Measurements from ENCODE around the gene GAREM1. TPM values are rescaled to one million over a fixed set of nuclear protein-coding genes. Genes with fewer than 3 reads are reported as not detected.
"Not testable (repeated sequence)": the region's sequence is repeated elsewhere in the genome, so short reads cannot be mapped to it uniquely, and the experiment has no call there.

GAREM1 gene
- total RNA-seq, 1 experiment from 2014 or later: 0.11 TPM

DNA sequence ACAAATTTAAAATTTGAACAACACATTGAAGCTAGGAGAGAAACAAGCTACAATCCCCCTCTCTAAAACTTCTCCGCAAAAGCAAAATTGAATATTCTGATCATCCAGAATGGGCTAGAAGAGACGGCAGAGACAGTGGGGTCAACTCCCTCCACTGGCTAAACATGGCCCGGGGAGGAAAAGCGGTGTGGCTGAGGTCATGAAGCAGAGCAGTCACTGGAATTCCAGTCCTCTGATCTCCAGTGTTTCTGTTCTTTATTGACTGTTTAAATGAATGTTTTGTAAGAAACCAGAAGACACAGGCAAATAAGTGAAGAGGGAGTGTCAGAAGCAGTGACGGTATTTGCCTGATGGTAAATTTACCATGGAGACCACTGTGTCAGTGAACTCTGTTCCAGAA, 116.2 kb downstream of the GAREM1 start:
- Histone ChIP-seq H3K9me3 (ENCODE audit: low read length) (no peaks in the 10 kb centered on the region), H3K27ac (ENCODE audit: low read length) (no peak overlapping the region), H4K20me1 (ENCODE audit: insufficient read depth, low read depth, low read length) (no peaks in the 10 kb centered on the region), H3K27me3 (ENCODE audit: low read length) (no peaks in the 10 kb centered on the region; the same call in 1 of the 2 replicates), H3K4me1 (ENCODE audit: low read length) (no peaks in the 10 kb centered on the region), H3K4me2 (ENCODE audit: low read depth, low read length, poor library complexity, severe bottlenecking) (no peak overlapping the region), H3K9me2 (replicated peaks; ENCODE audit: insufficient read depth, low read length) (no peaks in the 10 kb centered on the region), H3K4me3 (ENCODE audit: low read length) (no peak overlapping the region), H3K79me2 (ENCODE audit: low read length) (no peaks in the 10 kb centered on the region), H2AFZ (ENCODE audit: low read length) (no peak overlapping the region), H3K9ac (ENCODE audit: low read length) (no peak overlapping the region), H3K36me3 (ENCODE audit: insufficient read depth, low read length) (no peaks in the 10 kb centered on the region)
- no peak for DNase-seq

DNA sequence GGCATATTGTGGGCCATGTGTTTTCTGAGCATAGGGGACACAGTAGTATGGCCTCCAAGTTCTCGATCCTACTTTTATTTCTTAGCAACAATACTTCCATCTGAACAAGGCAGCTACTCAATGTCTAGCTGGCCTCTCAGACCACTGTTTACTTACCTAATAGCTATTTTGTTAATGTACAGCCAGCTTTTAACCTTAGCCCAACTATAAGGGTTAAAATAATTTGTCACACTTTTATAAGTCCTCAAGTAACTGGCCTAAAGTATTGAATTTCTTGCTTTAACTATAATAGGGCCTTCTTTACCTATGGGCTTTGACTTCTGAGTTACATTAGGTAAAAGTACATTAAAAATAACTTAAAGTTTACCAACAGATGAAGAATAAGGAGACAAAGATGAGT, 117.4 kb downstream of the GAREM1 start:
- Histone ChIP-seq H4K20me1 (ENCODE audit: insufficient read depth, low read depth, low read length) (no peaks in the 10 kb centered on the region), H3K4me2 (ENCODE audit: low read depth, low read length, poor library complexity, severe bottlenecking) (no peak overlapping the region), H3K9me3 (ENCODE audit: low read length) (no peaks in the 10 kb centered on the region), H3K4me3 (ENCODE audit: low read length) (no peak overlapping the region), H2AFZ (ENCODE audit: low read length) (no peak overlapping the region), H3K9me2 (replicated peaks; ENCODE audit: insufficient read depth, low read length) (no peaks in the 10 kb centered on the region), H3K4me1 (ENCODE audit: low read length) (no peaks in the 10 kb centered on the region), H3K36me3 (ENCODE audit: insufficient read depth, low read length) (no peaks in the 10 kb centered on the region), H3K27me3 (ENCODE audit: low read length) (no peaks in the 10 kb centered on the region; the same call in 1 of the 2 replicates), H3K9ac (ENCODE audit: low read length) (no peak overlapping the region), H3K79me2 (ENCODE audit: low read length) (no peaks in the 10 kb centered on the region), H3K27ac (ENCODE audit: low read length) (no peak overlapping the region)
- no peak for DNase-seq

DNA sequence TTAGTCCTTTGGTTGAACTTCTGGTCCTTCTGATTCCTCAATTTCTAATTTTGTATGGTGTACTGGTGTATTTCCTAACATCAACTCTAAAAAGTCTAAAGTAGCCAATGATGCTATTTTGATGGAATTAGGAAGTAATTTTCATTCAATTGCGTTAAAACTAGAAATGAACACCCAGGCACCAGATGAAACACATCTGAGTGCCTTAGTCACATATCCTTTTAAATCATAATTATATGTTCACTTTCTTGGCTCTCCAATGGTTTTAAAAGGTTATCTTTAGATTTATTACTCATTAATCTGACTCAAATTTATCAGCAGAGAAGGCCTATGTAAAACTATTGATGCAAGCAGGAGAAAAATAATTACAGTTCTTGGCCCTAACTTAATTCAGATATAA, 119.7 kb downstream of the GAREM1 start:
- no peak overlapping the region for H3K9ac ChIP-seq (ENCODE audit: low read length)
- no peaks in the 10 kb centered on the region for H3K9me2 ChIP-seq (replicated peaks; ENCODE audit: insufficient read depth, low read length)
- H2AFZ ChIP-seq (ENCODE audit: low read length): no peak overlapping the region
- H3K4me1 ChIP-seq (ENCODE audit: low read length): peaks cover 4% of the 10 kb centered on the region; the same call in 1 of the 2 replicates
- no peaks in the 10 kb centered on the region for H4K20me1 ChIP-seq (ENCODE audit: insufficient read depth, low read depth, low read length)
- no peaks in the 10 kb centered on the region for H3K79me2 ChIP-seq (ENCODE audit: low read length)
- H3K4me3 ChIP-seq (ENCODE audit: low read length): no peak overlapping the region
- H3K4me2 ChIP-seq (ENCODE audit: low read depth, low read length, poor library complexity, severe bottlenecking): no peak overlapping the region
- no peaks in the 10 kb centered on the region; the same call in 1 of the 2 replicates for H3K27me3 ChIP-seq (ENCODE audit: low read length)
- no peak for DNase-seq
- H3K36me3 ChIP-seq (ENCODE audit: insufficient read depth, low read length): no peaks in the 10 kb centered on the region
- H3K9me3 ChIP-seq (ENCODE audit: low read length): no peaks in the 10 kb centered on the region
- H3K27ac ChIP-seq (ENCODE audit: low read length): no peak overlapping the region

DNA sequence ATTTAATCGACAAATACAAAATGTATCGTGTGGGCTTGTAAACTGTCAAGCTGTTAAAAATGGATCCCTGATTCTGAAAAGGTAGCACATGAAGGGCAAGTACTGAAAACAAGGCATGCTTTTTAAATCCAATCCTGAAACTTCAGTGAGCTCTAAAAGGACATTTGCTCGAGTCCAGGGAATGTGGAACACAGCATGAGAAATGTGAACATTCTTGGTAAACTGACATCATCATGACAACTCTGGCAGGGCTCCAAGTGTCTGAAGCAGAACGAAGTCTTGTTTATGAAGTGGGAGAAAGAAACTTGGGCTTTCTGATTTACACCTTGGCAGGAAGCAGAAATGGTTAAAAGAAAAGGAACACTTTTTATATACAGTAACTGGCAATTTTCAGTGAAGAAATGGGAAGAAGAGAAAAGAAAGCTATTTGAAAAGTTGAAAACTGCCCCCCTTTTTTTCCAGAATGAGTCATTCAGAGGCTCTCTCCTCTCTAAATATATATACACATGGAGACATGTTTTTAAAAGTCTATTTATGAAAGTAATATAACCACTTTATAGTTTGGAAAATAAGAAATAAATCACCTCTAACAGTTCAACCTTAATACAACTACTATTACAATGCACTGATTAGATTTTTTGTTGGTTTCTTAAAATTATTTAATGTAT, 120.8 kb downstream of the GAREM1 start:
- Histone ChIP-seq H3K36me3 (ENCODE audit: insufficient read depth, low read length) (no peaks in the 10 kb centered on the region), H3K4me3 (ENCODE audit: low read length) (no peak overlapping the region), H3K79me2 (ENCODE audit: low read length) (no peaks in the 10 kb centered on the region), H3K4me1 (ENCODE audit: low read length) (peaks cover 4% of the 10 kb centered on the region; the same call in 1 of the 2 replicates), H3K9me2 (replicated peaks; ENCODE audit: insufficient read depth, low read length) (no peaks in the 10 kb centered on the region), H2AFZ (ENCODE audit: low read length) (no peak overlapping the region), H3K9me3 (ENCODE audit: low read length) (no peaks in the 10 kb centered on the region), H3K27me3 (ENCODE audit: low read length) (no peaks in the 10 kb centered on the region; the same call in 1 of the 2 replicates), H3K9ac (ENCODE audit: low read length) (no peak overlapping the region), H3K4me2 (ENCODE audit: low read depth, low read length, poor library complexity, severe bottlenecking) (no peak overlapping the region), H4K20me1 (ENCODE audit: insufficient read depth, low read depth, low read length) (no peaks in the 10 kb centered on the region), H3K27ac (ENCODE audit: low read length) (no peak overlapping the region)
- DNase-seq: no peak

GRCh38 chr18:32346671-32347070, 124.0 kb downstream of the GAREM1 start:
- Histone ChIP-seq H3K9me2 (replicated peaks; ENCODE audit: insufficient read depth, low read length) (no peaks in the 10 kb centered on the region), H3K36me3 (ENCODE audit: insufficient read depth, low read length) (no peaks in the 10 kb centered on the region), H3K4me2 (ENCODE audit: low read depth, low read length, poor library complexity, severe bottlenecking) (no peak overlapping the region), H3K27me3 (ENCODE audit: low read length) (peaks cover under 1% of the 10 kb centered on the region; the same call in 1 of the 2 replicates), H3K4me3 (ENCODE audit: low read length) (no peak overlapping the region), H3K27ac (ENCODE audit: low read length) (no peak overlapping the region), H3K79me2 (ENCODE audit: low read length) (no peaks in the 10 kb centered on the region), H4K20me1 (ENCODE audit: insufficient read depth, low read depth, low read length) (no peaks in the 10 kb centered on the region), H3K4me1 (ENCODE audit: low read length) (peaks cover 4% of the 10 kb centered on the region; the same call in 1 of the 2 replicates), H2AFZ (ENCODE audit: low read length) (no peak overlapping the region), H3K9ac (ENCODE audit: low read length) (no peak overlapping the region), H3K9me3 (ENCODE audit: low read length) (no peaks in the 10 kb centered on the region)
- DNase-seq: no peak

- no peaks in the 10 kb centered on the region for H4K20me1 ChIP-seq (ENCODE audit: insufficient read depth, low read depth, low read length)
- no peaks in the 10 kb centered on the region for H3K9me2 ChIP-seq (replicated peaks; ENCODE audit: insufficient read depth, low read length)
- H3K27me3 ChIP-seq (ENCODE audit: low read length): peaks cover 3% of the 10 kb centered on the region; the same call in 1 of the 2 replicates
- DNase-seq: no peak
- no peak overlapping the region for H2AFZ ChIP-seq (ENCODE audit: low read length)
- H3K9me3 ChIP-seq (ENCODE audit: low read length): no peaks in the 10 kb centered on the region
- H3K79me2 ChIP-seq (ENCODE audit: low read length): no peaks in the 10 kb centered on the region
- no peak overlapping the region for H3K4me2 ChIP-seq (ENCODE audit: low read depth, low read length, poor library complexity, severe bottlenecking)
- no peak overlapping the region for H3K27ac ChIP-seq (ENCODE audit: low read length)
- H3K4me3 ChIP-seq (ENCODE audit: low read length): no peak overlapping the region
- no peak overlapping the region for H3K9ac ChIP-seq (ENCODE audit: low read length)
- peaks cover 4% of the 10 kb centered on the region; the same call in 1 of the 2 replicates for H3K4me1 ChIP-seq (ENCODE audit: low read length)
- no peaks in the 10 kb centered on the region for H3K36me3 ChIP-seq (ENCODE audit: insufficient read depth, low read length)
Observed at GRCh38 chr18:32343634-32344033, 127.0 kb downstream of the GAREM1 start.

DNA sequence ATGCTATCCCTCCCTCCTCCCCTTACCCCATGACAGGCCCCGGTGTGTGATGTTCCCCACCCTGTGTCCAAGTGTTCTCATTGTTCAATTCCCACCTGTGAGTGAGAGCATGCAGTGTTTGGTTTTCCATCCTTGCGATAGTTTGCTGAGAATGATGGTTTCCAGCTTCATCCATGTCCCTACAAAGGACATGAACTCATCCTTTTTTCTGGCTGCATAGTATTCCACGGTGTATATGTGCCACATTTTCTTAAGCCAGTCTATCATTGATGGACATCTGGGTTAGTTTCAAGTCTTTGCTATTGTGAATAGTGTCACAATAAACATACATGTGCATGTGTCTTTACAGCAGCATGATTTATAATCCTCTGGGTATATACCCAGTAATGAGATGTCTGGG, 129.6 kb downstream of the GAREM1 start:
- not testable (repeated sequence) for H3K27me3 ChIP-seq (ENCODE audit: low read length); H3K79me2 ChIP-seq (ENCODE audit: low read length); H3K9ac ChIP-seq (ENCODE audit: low read length); H3K9me3 ChIP-seq (ENCODE audit: low read length); H3K9me2 ChIP-seq (replicated peaks; ENCODE audit: insufficient read depth, low read length); H3K4me3 ChIP-seq (ENCODE audit: low read length); DNase-seq; H3K4me1 ChIP-seq (ENCODE audit: low read length); H4K20me1 ChIP-seq (ENCODE audit: insufficient read depth, low read depth, low read length); H2AFZ ChIP-seq (ENCODE audit: low read length); H3K4me2 ChIP-seq (ENCODE audit: low read depth, low read length, poor library complexity, severe bottlenecking); H3K36me3 ChIP-seq (ENCODE audit: insufficient read depth, low read length); H3K27ac ChIP-seq (ENCODE audit: low read length)

DNA sequence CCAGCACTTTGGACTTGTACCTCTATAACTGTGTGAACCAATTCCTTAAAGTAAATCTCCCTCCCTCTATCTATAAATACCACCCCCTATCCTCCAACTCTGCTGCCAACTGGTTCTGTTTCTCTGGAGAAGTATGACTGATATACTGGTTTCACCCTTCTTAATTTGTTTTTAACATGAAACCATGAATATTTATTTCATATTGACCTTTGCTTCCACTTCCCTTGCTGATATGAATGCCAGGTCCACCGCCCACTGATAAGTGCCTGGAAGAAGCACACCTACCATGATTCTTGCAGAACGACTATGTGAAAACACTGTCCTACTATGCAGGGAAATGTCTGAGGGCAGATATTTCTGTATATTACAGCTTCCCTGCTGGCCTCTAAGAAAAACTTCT, 131.6 kb downstream of the GAREM1 start:
- H3K4me1 ChIP-seq (ENCODE audit: low read length): no peaks in the 10 kb centered on the region
- H4K20me1 ChIP-seq (ENCODE audit: insufficient read depth, low read depth, low read length): no peaks in the 10 kb centered on the region
- H3K9me3 ChIP-seq (ENCODE audit: low read length): no peaks in the 10 kb centered on the region
- no peak overlapping the region for H3K4me2 ChIP-seq (ENCODE audit: low read depth, low read length, poor library complexity, severe bottlenecking)
- H3K27me3 ChIP-seq (ENCODE audit: low read length): peaks cover 3% of the 10 kb centered on the region; the same call in 1 of the 2 replicates
- H2AFZ ChIP-seq (ENCODE audit: low read length): no peak overlapping the region
- H3K36me3 ChIP-seq (ENCODE audit: insufficient read depth, low read length): no peaks in the 10 kb centered on the region
- no peak overlapping the region for H3K4me3 ChIP-seq (ENCODE audit: low read length)
- H3K9ac ChIP-seq (ENCODE audit: low read length): no peak overlapping the region
- H3K79me2 ChIP-seq (ENCODE audit: low read length): no peaks in the 10 kb centered on the region
- no peak for DNase-seq
- H3K27ac ChIP-seq (ENCODE audit: low read length): no peak overlapping the region
- no peaks in the 10 kb centered on the region for H3K9me2 ChIP-seq (replicated peaks; ENCODE audit: insufficient read depth, low read length)
